HG03196 (cell line): ENCODE data around the gene PCLAF.
"Not testable (repeated sequence)": the region's sequence is repeated elsewhere in the genome, so short reads cannot be mapped to it uniquely, and the experiment has no call there.

Source experiments
- ATAC-seq: cut with Tn5 transposase; IDR thresholded peaks from one replicate; pipeline ENCODE4 v1.9.1; 2021; ENCODE audit not compliant: unreplicated experiment

PCLAF gene

GRCh38 chr15:64369078-64369607, 12.1 kb downstream of the PCLAF start:
- no peak for ATAC-seq

DNA sequence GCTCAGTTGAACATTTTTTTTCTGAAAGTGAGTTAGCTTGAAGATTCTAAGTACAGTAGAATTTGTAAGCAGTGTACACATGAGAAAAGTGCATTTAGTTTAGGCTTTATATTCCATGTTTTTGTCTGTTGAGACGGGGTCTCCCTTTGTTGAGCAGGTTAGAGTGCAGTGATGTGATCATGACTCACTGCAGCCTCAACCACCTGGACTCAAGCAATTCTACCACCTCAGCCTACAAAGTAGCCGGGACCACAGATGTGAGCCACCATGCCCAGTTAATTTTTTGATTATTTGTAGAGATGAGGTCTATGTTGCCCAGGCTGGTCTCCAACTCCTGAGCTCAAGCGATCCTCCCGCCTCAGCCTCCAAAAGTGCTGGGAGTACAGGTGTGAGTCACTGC, 20.0 kb downstream of the PCLAF start:
- no peak for ATAC-seq

GRCh38 chr15:64356710-64357040, 24.6 kb downstream of the PCLAF start:
- ATAC-seq = no peak

DNA sequence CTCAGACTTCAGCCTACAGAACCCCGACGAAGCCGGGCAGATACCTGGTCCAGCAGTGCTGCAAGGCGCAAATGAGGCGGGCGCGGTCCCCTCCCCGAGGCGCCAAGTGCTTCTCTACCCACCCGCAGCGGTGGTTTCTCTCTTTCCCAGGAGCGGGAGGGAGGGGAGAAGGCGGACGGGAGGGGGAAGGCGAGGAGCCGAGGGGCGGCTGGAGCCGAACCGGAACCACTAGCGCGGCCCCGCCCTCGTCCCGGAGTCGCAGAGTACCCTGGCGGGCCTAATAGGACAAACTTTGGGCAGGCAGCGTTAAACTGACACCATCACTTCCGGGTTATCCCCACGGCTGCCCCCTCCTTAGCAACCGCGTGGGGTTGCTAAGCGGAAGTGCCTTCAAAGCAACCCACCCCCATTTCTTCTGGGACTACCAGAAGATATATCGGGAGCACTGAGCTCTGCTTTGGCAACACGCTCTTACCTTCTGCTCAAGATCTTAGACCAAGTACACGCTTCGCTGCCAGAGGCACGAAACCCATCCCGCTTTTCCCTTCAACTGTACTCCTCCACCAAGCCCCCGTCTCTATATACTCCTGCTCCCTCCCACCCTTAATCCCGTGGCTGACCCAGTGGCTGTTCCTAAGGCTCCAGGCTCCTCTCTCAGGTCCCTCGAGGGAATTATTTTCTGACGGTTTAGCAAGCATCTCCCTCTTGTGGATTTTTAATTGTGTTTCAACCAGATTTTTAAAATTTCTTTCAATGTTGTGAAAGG, 25.1 kb downstream of the PCLAF start, which contains the start of gene CSNK1G1:
TSS of gene CSNK1G1 (minus strand) at position 230 of the 766 bp plus-strand sequence. CDS start 55,674 bp downstream, outside the sequence.
- peak; percentile 90 for ATAC-seq

DNA sequence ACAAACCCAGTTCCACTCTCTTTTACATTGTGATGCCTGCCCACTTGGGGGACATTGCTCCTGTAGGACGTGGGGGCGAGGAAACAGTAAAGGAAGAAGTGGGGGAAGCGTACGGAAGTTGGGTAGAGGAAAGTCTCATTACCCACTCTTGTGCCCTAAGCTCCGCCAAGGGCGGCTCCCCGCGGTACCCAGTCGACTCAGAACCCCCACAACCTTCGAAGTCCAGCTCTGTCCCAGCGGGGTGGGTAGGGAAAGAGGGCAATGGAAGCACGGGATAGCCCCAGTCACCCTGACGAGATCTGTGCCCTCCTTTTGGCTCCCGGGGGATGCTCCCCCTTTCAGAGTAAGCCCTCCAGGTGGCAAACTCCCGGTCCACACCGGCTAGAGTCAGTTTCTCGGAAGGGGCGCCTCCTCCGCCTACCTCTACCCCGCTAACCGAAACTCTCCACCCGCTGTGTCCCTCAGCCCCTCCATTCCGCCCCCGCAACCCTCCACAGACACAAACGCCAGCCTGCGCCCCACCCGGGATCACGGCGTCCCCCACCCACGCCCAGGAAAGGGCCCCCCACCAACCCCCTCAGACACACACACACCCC, 25.8 kb downstream of the PCLAF start:
- peak; percentile 30 for ATAC-seq

- ATAC-seq = no peak
Measured at GRCh38 chr15:64354688-64355344, 26.4 kb downstream of the PCLAF start.

DNA sequence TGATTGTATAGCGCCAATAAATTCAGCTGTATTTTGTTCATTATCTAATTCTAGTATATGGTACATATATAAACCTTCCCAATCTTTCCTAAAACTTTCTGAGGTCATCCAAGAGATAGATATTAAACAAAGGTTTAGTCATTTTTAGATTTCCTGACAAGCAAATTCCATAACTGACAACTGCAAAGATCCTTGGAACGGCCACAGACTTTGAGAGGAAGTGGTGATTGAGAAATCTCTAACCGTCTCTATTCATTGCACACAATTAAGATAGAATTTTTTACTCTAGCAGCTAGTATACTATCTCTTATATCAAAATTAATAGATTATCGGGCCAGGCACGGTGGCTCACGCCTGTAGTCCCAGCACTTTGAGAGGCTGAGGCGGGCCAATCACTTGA, 30.0 kb downstream of the PCLAF start:
- no peak for ATAC-seq

- ATAC-seq = no peak
Measured at GRCh38 chr15:64349375-64349774, 31.9 kb downstream of the PCLAF start.

GRCh38 chr15:64348455-64348854, 32.8 kb downstream of the PCLAF start:
- ATAC-seq = no peak

- ATAC-seq = not testable (repeated sequence)
Measured at GRCh38 chr15:64346242-64346641, 35.0 kb downstream of the PCLAF start.

- no peak for ATAC-seq
Measured at GRCh38 chr15:64344651-64345294, 36.5 kb downstream of the PCLAF start.

GRCh38 chr15:64343841-64344240, 37.4 kb downstream of the PCLAF start:
- no peak for ATAC-seq

DNA sequence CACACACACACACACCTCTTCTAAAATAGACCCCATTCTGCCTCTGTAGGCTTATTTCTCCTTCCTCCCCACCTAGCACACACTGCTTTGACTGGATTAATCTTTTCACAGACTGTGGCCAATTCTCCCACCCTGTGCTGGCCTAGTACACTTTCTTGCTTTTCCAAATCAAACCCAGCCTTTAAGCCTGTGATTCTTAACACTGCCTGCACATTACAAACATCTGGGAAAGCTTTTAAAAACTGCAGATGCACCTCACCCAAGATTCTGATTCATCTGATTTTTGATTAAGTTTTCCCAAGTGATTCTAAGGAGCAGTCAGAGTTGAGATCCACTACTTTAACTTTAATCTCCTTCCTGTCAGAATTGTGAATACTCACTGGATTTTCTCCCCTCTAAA, 38.0 kb downstream of the PCLAF start:
- no peak for ATAC-seq

- ATAC-seq = no peak
Measured at GRCh38 chr15:64341961-64342360, 39.3 kb downstream of the PCLAF start.

DNA sequence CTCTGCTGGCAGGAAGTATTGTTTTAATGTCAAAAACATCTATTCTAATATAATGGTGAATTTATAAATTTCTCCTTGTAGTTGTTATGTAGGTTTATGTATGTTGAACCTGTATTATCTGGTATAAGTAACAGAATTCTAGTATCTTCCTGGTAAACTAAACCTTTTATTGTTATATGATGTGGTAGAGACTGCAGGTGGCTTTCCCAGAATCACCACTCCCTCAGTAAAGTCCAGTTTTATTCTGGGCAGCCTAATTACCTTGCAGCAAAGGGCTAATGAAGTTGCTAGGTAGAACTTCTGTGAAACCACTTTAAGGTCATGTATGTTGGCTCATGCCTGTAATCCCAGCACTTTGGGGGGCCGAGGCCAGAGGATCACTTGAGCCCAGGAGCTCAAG, 40.9 kb downstream of the PCLAF start:
- ATAC-seq = no peak

DNA sequence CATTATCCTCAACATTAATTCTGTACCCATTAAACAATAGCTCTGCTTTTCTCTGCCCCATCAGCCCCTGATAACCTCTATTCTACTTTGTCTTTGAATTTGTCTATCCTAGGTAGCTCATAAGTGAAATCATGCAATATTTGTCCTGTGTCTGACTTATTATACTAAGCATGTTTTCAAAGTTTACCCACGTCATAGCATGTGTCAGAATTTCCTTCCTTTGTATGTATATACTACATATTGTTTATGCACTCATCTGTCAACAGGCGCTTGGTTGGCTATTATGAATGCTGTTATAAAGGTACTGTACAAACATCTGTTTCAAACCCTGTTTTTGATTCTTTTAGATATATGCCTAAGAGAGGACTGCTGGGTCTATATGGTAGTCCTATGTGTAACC, 43.5 kb downstream of the PCLAF start:
- no peak for ATAC-seq

DNA sequence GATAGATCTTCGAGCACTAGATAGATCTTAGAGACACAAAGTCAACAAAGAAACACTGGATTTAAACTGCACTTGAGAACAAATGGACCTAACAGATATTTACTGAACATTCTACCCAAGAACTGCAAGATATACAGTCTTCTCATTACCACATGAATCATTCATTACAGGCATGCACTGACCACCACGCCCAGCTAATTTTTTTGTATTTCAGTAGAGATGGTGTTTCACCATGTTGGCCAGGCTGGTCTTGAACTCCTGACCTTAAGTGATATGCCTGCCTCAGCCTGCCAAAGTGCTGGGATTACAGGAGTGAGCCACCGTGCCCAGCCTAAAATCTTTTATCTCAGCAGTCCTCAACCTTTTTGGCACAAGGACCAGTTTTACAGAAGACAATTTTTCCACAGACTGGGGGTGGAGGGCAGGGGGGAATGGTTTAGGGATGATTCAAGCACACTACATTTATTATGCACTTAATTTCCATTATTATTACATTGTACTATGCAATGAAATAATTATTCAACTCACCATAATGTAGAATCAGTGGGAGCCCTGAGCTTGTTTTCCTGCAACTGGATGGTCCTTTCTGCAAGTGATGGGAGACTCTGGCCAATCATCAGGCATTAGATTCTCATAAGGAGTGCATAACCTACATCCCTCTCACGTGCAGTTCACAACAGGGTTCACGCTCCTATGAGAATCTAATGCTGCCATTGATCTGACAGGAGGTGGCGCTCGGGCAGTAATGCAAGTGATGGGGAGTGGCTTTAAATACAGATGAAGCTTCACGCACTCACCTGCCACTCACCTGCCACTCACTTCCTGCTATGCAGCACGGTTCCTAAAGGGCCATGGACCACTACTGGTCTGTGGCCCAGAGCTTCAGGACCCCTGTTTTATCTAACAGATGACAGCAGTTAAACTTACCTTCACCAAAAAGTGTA, 47.0 kb downstream of the PCLAF start:
- ATAC-seq = no peak

DNA sequence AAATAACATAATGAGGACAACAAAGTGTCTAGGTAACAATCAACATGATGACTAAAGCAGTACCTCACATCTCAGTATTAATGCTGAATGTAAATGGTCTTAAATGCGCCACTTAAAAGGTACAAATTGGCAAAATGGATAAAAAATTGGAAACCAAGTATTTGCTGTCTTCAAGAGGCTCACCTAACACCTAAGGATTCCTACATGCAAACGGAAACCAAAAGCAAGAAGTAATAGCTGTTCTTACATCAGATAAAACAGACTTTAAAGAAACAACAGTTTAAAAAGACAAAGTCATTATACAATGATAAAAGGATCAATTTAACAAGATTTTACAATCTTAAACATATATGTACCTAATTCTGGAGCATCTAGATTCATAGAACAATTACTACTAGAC, 47.7 kb downstream of the PCLAF start:
- ATAC-seq = no peak

DNA sequence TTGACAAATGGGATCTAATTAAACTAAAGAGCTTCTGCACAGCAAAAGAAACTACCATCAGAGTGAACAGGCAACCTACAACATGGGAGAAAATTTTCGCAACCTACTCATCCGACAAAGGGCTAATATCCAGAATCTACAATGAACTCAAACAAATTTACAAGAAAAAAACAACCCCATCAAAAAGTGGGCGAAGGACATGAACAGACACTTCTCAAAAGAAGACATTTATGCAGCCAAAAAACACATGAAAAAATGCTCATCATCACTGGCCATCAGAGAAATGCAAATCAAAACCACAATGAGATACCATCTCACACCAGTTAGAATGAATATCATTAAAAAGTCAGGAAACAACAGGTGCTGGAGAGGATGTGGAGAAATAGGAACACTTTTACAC, 49.6 kb downstream of the PCLAF start:
- not testable (repeated sequence) for ATAC-seq

- not testable (repeated sequence) for ATAC-seq
Measured at GRCh38 chr15:64326975-64327374, 54.3 kb downstream of the PCLAF start.
